ENCODE results near the gene CHRDL2.

The CHRDL2 gene

DNA sequence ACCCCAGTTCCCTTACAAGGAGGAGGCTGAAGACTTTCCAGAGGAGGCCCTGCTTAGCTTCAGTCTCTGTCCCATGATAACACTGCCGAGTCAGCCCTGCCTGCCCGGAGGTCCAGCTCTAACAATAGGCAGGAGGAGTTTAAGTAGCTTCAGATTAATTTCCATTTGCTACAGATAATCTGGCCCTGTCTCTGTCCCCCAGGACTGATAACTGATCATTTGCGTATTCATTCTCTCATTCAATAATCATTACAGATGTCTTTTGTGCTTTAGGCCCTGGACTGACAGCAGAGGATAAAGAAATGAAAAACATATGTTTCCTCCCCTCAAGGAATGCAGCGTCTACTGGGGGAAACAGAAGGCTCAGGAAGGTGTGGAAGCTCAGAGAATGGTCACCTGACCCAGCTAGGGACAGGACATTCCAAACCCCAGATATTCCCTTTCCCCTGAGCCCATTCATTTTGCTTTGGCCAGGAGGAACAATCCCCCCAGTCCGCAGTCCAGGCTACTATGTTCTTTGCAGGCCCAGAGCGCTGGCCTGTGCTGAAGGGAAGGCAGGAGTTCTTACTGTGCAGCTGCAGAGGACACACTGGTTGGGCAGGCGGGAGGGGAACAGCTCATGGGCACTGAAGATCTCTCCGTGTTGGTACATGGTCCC is 20.8 kb downstream of the CHRDL2 start:
- peak; percentile 62 for DNase-seq

DNA sequence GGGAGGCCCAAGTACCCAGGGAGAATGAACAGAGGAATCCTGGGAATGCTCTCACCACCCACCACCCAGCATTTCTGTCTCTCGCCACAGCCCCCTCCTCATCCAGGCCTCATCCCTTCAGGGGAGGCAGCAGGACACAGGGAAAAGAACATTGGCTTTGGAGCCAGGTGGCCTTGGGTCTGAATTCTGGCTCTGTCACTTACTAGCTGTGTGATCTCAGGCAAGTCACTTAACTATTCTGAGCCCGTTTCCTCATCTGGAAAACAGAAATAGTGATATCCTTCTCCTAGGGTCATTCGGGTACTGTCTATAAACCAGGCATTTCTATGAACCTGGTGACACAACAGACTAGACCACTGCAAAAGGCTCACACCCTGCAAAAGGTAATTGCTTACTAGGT is 22.1 kb downstream of the CHRDL2 start:
- no peak for DNase-seq

DNA sequence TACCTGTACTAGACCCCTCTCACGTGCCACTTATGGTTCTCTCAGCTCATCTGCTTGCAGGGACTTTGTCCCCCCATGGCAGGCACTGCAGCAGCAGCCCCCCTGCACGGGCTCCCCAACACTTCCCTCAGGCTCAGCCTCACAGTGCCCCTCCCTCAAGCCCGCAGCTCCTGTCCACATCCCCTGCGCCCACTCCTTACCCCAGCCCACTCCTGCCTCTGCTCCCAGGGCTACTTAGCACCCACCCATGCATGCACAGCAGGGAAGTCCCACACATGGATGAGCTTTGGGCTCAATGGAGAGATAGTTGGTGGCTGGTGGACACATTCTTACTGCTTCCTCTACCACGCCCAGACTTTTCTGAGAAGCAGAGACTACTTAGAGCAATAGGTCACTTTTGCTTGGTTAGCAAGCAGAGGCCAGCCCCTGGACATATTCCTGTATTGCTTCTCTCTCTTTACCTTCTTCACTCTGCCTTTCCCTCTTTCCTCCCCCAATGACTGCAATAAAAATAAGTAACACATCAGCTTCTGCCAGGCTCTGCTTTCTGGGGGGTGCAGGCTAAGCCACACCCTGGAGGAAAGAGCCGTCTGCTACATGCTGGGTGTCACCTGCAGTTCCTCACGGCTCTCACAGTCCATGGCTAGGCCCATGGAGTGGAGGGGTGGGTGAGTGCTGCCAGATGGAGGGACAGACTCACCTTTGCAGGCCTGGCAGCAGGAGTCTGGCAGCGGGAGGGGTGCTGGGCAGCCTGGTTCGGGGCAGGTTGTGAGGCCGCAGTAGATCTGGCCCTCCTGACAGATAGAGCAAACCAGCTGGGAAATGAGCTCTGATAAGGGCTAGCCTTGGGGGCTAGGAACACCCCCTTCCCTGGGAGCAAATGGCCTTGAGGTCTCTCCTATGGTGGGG is 23.4 kb downstream of the CHRDL2 start:
- no peak for DNase-seq

DNA sequence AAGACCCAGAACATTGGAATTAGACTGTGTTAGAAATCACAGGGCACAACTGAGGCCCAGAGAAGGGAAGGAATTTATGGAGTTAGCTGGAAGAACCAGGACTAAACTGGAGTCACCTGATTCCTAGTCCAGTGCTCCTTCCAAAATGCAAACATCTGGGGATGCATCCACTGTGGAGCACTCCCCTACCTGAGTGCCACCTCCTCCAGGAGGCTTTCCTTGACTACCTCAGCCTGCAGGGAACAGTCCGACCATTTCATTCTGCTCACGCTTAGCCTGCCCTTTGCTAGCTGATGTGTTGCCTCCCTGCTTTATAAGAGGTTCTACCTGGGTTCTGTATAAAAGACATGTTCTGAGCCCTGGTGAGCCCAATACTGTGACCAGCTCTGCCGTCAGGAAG is 24.0 kb downstream of the CHRDL2 start:
- DNase-seq = no peak

DNA sequence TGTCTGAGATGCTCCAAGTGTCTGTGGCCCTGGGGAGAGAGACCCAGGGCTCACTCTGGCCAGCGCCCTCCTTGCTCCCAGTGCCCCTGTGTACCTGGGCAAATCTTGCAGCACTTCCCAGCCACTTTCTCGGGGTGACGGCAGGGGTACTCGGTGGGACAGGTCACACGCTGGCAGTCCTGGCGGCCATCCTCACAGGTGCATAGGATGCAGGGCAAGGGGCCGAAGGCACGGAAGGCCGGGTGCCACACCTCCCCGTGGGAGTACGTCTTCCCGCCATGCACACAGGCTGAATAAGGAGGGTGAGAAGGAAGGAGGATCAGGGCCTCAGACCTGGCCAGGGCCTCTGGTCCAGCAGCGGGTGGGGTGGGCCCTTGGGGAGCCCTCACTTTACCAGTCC is 28.0 kb downstream of the CHRDL2 start:
- DNase-seq = no peak

DNA sequence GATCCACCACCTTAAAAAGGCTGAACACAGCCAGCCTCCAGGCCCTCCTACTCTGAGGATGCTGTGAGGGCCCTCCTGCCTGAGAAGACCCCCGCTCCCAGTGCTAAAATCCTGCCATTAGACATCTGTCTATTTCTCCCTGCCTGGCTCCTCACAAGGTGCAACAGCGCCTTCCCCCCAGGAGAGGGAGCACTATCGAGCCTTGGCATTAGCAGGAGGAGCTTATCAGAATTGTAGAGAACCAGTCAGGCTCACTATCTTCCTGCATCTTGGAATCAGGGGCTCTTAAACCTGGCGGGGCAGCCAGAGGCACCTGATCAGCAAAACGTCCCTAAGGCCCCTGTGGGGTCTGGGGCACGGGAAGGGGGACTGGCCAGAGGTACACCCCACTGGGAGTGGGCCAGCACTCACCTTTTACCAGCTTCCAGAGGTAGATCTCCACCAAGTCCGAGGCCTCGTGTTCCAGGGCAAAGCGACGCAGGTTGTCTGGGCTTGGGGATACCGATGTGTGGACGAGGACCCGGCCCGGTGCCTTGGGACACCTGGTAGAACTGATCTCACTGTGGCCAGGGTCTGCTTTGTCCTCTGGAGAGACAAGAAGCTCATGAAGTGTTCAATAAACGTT is 28.7 kb downstream of the CHRDL2 start:
- DNase-seq = peak; percentile 74

DNA sequence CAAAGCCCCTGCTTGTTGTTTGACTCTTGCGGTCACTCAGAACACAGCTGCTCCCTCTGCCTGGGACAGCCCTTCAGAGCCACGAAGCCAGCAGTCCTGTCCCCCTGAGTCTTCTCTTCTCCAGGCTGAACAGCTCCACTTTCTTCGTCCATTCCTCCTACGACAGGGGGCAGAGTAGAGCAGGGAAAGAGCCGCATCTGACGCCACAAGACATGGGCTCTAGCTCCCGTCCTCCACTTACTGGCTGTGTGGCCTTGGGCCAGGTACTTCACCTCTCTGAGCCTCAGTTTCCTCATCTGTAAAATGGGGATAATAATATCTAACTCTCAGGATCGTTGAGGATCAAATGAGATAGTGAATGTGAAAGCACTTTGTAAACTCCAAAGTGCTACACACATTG is 29.9 kb downstream of the CHRDL2 start:
- DNase-seq = no peak

DNA sequence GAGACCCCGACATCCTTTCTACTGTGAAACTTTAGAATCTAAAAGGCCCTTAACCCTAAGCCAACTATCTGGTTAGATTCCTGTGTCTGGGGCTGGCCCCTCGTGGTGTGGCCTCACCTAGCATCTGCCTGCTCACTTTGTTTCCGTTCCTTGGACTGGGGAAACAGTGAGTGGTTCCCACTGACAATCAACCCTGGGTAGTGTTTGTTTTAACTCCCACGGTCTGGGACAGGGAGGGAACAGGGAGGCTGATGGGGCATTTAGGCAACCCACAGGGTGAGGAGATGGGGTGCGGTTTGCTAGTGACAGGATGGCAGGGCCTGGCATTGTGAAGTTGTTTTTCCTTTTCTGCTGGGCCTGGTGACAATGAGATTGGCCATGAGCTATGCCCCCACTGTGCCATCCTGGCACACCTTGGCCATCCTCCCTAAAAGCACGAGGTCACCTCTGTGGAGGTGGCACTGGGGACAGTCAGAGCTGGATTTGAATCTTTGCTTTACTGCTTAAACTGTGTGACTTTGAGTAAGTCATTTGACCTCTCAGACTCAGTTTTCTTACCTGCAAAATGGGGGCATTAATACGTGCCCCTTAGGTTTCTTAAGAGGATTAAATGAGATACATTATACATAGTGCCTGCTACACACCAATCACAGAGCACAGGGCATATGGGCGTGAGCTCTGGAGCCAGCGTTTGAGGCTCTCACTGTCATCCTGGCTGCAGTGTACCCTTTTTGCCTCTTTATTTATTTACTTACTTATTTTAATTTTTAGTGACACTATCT is 31.4 kb downstream of the CHRDL2 start:
- DNase-seq = no peak

DNA sequence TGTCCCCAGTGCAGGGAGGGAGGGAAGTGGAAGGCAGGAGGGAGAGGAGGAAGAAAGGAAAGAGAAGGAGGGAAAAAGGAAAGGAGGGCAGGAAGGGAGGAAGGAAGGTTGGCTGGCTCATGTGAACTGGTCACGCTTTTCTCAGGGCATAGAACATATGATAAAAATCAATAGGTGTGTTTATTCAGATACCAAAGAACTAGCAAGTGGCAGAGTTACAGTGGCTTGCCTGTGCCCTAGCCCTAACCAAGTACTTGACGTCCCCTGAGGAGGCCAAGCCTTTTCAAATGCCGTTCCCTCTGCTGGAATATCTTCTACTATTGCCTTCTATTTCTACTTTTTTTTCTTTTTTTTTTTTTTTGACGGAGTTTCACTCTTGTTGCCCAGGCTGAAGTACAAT is 33.5 kb downstream of the CHRDL2 start:
- DNase-seq = no peak

DNA sequence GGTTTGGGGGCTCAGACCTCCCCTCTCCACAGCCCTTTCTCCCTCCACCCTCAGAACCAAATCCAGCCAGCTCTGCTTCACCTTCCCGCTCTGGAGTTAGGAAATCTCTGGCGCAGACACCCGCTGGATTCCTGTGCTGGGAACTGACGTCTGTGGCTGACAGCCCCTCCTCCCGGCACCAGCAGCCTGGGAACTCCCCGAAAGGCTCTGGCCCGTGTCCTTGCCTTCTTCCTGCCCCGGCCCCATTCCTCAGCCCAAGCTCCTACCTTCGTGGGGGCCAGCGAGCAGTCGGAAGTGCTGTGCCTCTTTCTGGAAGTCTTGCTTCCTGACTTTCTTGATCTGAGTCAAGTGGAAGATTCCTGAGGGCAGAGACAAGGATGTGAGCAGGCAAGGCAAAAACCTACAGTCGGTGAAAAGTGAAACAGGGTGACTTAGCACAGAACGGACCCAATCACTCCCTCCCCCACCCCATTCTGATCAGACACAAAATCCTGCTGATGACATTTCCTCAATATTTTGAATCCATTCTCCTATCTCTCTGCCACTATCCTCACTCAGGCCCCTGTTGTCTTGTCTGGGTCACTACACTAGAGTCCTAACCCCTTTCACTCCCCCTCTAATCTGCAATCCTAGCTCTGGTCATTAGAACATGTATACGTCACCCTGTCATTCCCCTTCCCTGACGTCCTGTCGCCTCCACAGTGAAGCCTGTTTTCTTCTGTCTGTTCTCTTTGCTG is 34.1 kb downstream of the CHRDL2 start:
- DNase-seq = peak; percentile 73

DNA sequence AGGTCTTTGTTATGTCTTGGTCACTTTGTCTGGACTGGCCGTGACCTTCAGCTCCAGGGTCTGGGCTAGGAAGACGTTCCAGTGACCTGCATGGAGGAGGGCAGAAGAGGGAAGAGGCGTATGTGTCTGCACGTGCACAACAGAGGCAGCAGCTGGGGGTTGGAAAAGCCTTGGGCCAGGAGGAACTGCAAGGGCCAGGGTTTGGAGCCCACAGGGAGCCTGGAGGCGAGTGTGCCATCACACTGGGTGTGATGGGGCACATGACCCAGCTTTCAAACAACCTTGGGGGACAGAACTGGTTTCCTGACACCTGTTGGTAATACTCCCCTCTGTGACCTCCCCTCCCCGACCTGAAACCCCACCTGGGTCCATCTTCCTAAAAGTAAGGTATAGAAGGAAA is 34.7 kb downstream of the CHRDL2 start:
- no peak for DNase-seq

DNA sequence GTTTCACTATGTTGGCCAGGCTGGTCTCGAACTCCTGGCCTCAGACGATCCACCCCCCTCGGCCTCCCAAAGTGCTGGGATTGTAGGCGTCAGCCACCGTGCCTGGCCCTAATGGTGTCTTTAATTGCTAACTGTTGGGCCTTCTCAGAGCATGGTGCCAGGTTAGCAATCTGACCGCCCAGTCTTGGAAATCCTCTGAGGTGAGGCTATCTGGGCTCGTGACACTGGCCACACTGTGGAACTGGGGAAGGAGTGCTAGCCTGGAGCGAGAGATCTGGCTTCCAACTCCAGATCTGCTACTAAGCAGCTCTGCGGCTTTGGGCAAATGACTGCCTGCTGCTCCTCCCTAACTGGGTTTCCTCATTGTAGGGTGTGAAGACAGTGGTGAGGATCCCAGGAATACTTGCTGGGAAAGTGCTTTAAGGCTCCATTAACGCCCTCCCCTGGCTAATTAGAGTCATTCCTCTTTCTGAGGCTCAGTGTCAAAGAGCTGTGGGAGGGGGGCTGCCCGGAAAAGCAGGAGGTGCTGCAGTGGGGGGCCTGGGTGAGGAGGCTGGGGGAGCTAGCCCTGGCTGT is 35.4 kb downstream of the CHRDL2 start:
- no peak for DNase-seq

DNA sequence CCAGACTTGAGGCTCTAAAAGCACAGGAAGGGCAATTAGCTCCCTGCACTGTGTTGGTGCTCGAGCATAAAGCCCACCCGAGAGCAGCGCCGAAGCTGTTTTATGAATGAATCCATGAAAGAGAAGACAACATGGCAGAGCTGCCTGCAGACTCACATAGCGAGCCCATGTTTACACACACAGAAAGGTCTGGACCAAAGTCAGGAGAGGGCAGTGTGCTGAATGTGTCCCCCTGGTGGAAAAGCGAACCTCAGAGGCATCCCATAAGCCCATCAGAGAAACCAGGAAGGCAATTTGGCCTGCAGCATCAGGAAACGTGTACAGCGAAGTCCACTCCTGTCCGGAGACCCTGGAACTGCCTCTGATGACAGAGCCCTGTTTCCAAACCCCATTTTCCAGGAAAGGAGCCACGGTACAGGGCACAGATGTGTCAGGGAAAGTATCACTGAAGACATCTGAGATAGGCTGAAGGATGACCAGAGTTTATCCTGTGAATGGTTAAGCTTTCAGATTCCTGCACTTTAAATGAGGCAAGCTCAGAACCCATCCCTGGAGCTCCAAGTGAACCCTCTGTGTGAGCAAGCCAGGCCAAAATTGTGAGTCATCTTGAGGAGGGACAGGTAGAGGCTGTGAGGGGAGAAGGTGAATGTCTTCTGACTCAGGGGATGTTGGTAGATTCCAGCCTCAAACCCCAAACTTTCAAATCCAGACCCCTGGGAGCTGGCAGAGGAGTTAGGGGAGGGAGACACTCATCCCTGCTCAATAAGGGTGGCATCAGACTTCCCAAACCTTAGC is 36.9 kb downstream of the CHRDL2 start:
- no peak for DNase-seq

DNA sequence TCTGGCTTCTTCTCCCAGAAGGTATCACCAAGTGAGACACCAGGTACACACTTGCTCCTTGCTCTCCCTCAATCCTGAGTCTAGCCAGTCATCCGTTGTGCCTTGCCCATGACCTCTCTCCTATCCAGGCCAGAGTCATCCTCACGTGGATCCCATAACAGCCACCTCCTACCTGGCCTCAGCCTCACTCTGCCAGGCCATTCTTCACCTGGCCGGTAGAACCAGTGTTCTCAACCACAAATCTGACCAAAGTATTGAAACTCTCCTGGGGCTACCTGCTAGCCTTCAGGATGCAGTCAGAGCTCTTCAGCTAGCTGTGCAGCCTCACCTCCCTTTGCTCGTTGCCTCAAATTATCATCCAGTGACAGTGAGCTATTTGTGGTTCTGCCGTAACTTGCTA is 37.7 kb downstream of the CHRDL2 start:
- DNase-seq = no peak

DNA sequence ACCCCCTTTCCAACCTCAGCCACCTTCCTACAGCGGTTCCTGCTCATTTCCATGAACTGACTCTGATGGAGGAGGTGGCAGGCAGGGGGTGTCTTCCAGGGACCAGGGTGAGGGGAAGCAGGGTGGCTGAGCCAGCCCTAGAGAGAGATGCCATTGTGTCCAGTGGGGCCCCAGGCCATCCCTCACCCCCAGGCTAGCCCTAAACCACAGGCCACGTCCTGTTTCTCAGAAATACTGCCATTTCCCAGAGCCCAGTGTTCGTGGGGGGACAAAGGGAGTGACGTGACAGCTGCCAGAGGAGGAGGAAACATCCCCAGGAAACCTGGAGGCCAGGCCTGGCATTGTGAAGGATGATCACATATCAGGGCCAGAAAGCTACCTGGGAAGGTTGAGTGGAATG is 39.5 kb downstream of the CHRDL2 start:
- no peak for DNase-seq

DNA sequence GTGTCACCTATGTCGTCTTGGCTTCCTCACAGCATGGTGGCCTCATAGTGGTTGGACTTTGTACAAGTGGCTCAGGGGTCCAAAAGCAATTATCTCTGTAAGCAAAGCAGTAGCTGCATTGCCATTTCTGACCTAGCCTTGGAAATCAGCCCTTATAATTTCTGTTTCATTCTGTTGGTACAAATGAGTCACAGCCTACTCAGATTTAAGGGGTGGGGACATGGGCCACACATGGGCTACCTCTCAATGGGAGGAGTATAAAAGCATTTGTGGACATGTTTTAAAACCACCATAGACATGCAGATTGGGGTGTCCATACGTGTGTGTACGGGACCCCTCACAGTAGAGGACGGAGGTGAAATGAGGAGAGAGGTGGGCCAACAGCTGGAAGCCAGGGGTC is 41.6 kb downstream of the CHRDL2 start:
- no peak for DNase-seq

DNA sequence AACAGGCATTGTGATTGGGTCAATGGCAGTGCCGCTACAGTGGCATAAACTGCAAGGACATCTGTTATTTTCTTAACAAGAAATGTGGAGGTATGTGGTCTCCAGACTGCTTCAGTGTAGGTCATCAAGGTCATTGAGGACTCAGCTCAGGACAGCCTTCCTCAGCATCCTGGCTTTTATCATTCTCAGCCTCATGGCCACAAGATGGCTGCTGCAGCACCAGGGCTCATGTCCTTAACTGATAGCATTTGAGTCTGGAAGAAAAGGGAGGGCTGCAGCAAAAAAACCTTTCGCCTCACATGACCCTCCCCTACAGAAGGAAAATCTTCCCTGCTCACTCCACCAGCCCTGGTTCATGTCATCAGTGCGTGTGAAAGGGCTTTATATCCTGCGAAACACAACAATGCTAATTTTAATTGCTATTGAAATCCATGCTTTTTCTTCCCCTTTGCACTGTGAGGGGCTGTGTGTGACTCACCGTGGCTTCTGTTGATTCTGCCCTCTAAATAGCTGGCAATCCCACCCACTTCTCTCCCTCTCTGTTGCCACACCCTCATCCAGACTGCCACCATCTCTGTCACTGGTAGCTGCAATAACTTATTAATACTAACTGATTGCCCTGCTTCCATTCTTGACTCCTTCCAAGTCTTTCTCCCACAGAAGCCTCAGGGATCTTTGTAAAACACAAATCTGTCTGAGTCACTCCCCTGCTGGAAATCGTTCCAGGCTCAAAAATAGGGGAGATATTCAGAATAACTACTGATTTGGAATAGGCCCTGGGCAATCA is 43.8 kb downstream of the CHRDL2 start:
- peak; percentile 34 for DNase-seq

DNA sequence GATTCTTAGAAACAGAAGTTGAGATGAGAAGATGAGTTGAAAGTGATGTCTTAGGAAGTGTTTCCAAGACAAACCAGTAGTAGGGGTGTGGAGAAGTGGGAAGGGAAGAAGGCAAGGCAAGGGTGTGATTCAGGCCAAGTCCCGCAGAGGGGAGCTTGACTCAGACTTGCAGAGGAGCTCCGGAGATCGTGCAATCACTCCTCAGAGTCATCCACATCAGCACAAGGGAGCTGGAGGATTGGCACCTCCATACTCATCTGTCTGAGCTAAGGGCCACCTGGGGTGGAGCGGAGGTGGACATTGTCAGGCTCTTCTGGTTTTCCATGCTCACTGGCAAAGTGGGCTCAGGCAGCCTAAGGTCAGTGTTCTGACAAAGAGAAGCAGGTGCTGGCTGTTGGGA is 44.4 kb downstream of the CHRDL2 start:
- peak; percentile 19 for DNase-seq

DNA sequence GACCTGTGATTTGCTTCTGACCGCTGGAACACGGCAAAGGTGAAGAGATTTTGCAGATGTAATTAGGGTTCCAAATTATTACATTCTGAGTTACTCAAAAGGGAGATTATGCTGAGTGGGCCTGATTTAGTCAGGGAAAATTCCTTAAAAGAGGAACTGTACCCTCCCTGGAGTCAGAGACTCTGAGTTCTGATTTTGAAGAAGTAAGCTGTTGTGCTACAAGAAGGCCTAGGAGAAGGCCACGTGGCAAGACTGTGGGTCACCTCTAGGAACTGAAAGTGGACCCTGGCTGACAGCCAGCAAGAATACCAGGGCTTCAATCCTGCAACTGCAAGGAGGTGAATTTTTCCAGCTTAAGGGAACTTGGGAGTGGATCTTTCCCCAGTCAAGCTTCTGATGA is 45.3 kb downstream of the CHRDL2 start:
- peak; percentile 26 for DNase-seq

DNA sequence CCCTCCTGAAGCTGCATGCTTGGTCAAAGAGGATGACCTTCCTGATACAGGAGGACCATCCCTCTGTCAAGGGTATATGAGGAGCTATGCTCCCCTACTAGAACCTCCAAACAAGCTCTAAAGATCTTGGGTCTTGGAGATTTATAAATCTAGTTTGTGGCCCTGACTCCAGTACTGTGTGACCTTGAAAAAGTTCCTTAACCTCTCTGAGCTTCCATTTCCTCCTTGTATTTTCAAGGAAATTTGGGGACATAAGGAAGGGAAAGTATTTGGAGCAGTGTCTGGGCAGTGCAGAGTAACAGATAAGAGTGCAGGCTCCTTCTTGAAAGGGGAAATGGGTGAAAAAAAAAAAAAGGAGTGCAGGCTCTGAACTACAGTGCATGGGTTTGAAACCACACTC is 45.9 kb downstream of the CHRDL2 start:
- DNase-seq = peak; percentile 23

Measured in right forelimb (tissue), 1 donor.